Endothelial cell of umbilical vein (primary cell): Measurements from ENCODE around the gene CRYL1.

ENCODE experiments used
- CTCF ChIP-seq, 2 donors: IDR thresholded peaks; 1 replicate in 1 of 2; 2 replicates in 1 of 2; pipeline ENCODE4 v1.5.1; 2011; ENCODE audit warnings: low read length in 2 of 2, mild to moderate bottlenecking in 2 of 2, moderate library complexity in 2 of 2, control low read depth in 1 of 2, inconsistent platforms in 1 of 2, low read depth in 1 of 2; ENCODE audit not compliant: insufficient read depth in 1 of 2; ENCODE audit errors: extremely low read depth in 1 of 2
- EZH2 ChIP-seq: IDR thresholded peaks from 2 replicates; pipeline ENCODE4 v1.6.1; 2012; ENCODE audit warnings: borderline replicate concordance, low read depth, mild to moderate bottlenecking, moderate library complexity, low read length, inconsistent platforms; ENCODE audit not compliant: severe bottlenecking
- FOS ChIP-seq: IDR thresholded peaks from 2 replicates; pipeline ENCODE4 v1.6.1; 2011; ENCODE audit warnings: mild to moderate bottlenecking, low read length, moderate library complexity, borderline replicate concordance; ENCODE audit not compliant: insufficient read depth
- GATA2 ChIP-seq: IDR thresholded peaks from 2 replicates; pipeline ENCODE4 v1.7.0; 2011; ENCODE audit warnings: low read depth, mild to moderate bottlenecking, moderate library complexity, mixed read lengths, low read length; ENCODE audit not compliant: insufficient read length, insufficient read depth
- JUN ChIP-seq: IDR thresholded peaks from 2 replicates; pipeline ENCODE4 v1.6.1; 2011; ENCODE audit warnings: borderline replicate concordance, low read depth; ENCODE audit not compliant: insufficient read length, insufficient read depth
- MAX ChIP-seq: IDR thresholded peaks from 2 replicates; pipeline ENCODE4 v1.6.1; 2011; ENCODE audit not compliant: insufficient read depth, insufficient read length
- POLR2A ChIP-seq: IDR thresholded peaks from 2 replicates; pipeline ENCODE4 v1.6.1; 2012; ENCODE audit warnings: low read depth, mild to moderate bottlenecking, control low read depth, low read length
- POLR2AphosphoS5 ChIP-seq: IDR thresholded peaks from 2 replicates; pipeline ENCODE4 v1.6.1; 2012; ENCODE audit warnings: low read depth, mild to moderate bottlenecking, control low read depth, low read length, moderate library complexity; ENCODE audit not compliant: insufficient read depth

GRCh38 chr13:20498659-20499058 lies 27.0 kb downstream of the CRYL1 start:
- TF ChIP-seq MAX: no peak
- no peak for TF ChIP-seq EZH2
- TF ChIP-seq CTCF (IDR thresholded peaks at IDR 0.05; ENCODE audit: extremely low read depth in 1 of 2, insufficient read depth in 1 of 2, low read depth in 1 of 2, low read length in 2 of 2): no peak
- TF ChIP-seq POLR2A: no peak
- TF ChIP-seq FOS: no peak
- TF ChIP-seq POLR2AphosphoS5: no peak
- no peak for TF ChIP-seq GATA2
- TF ChIP-seq JUN: no peak
